GM18505 (cell line): ENCODE results near the gene PMVK.

Experiments used
- ATAC-seq: cut with Tn5 transposase; IDR thresholded peaks from one replicate; pipeline ENCODE4 v1.9.1; 2021; ENCODE audit not compliant: unreplicated experiment
- POLR2A ChIP-seq: IDR thresholded peaks from 4 replicates; pipeline ENCODE4 v1.6.1; 2011; ENCODE audit warnings: borderline replicate concordance; ENCODE audit not compliant: insufficient read depth, insufficient read length; ENCODE audit errors: extremely low read depth

The PMVK gene

DNA sequence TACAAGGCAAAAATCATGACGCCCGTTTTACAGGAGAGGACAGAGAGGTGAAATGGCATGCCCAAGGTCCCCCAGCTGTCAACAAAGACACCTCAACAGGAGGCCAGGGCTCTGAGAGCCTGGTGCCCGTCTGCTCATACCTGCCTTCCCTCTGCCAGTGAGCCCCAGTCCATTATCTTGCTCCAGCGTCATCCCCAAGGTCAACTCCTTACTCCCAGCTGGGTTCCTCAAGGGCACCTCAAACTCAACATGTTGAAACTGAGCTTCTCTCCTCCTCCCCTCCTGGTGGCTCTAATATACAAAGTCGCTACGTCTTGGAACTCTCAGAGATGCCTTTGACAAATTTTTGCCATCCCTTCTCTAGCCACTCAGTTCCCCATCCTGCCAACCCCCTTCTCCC lies 16.1 kb upstream of the PMVK start:
- TF ChIP-seq POLR2A, result no peak
- ATAC-seq, result no peak

DNA sequence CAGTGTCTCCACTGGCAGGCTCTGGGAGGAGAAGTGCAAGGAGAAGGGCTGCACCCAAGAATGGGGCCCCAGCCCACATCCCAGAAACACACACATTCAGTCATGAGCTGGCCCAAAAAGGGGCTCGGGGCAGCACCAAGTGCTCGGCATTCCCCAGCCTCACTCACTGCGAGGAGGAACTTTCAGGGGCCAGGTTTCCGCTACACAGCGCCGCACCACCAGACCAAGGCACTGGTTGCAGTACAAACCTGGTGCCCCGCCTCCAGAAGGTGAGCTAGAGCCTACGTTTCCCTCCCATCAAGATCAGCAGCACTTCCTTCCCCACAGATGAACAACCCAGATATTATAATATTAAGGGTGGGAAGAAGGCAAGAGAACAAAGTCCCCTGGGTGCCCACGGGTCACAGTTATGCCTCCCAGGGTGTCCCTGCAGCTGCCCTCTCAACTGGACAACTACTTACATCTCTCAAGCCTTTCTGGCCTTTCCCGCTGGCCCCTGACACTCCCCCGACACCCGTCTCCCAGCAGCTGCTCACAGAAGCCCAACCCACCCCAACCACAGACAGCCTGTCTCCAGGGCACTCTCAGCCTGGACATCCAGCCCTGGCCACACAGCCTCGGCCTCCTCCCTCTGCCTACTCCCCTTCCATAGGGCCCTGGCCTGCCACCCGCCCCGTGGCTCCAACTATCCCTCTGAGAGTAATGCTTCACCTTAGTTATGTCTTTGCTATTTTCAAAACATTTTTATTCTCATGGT lies 15.6 kb upstream of the PMVK start:
- no peak for ATAC-seq
- no peak for TF ChIP-seq POLR2A

DNA sequence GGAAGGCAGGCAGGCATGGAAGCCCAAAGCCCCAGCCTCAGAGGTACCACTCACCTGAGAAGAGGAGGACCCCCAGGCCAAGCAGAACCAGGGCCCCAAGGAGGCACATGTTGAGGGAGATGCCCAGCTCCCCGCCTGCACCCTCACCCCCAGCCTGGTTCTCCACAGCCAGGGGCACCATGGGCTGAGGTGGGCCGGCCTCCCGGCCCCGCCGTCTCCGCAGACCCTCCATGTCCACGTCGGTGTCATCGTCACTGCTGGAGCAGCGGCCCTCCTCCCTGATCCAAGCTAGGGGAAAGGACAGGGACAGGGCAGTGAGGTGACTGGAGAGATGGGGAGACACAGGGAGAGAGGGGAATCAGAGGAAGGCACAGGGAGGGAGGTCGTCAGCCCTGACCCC lies 11.6 kb upstream of the PMVK start:
- ATAC-seq, result no peak
- TF ChIP-seq POLR2A, result peak; percentile 5

DNA sequence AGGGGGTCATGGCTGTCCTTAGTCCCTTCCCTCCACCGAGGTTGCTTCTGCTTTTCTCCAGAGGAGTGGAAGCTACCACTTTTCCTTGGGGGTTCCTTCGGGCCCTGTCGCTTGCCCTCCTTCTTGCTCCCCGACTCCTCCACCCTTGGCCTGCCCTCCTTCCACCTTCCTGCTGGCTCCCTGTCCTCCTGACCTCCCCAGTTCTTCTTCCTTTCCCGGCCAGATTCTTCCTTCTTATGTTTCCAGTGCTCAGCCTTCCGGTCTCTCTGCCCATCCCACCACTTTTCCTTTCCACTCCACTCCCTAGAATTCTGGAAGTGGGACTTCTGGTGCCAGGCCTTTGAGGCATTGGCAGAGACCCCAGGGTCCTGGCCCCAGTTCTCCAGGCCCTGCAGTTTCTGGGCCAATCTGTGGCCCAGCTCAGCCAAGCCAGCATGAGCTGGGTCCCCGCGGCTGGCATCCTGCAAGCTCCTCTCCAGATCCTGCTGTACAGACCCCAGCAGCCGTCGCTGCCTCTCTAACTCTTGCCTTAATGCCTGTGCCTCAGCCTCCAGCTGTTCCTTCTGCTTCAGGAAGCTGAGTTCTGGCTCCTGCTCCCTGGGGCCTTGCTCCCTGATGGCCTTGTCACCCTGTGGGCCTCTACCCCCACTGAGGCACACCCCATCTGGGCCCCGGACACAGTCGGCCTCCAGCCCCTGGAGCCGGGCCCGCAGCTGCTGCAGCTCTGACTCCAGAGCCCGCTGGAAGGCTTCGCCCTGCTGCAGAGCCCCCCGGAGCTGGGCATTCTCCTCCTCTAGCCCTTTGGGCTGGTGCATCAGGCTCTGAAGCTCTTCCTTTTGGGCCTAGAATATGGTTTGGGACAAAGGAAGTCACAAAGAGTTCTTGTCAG lies 9.7 kb upstream of the PMVK start:
- TF ChIP-seq POLR2A, result no peak
- ATAC-seq, result no peak

DNA sequence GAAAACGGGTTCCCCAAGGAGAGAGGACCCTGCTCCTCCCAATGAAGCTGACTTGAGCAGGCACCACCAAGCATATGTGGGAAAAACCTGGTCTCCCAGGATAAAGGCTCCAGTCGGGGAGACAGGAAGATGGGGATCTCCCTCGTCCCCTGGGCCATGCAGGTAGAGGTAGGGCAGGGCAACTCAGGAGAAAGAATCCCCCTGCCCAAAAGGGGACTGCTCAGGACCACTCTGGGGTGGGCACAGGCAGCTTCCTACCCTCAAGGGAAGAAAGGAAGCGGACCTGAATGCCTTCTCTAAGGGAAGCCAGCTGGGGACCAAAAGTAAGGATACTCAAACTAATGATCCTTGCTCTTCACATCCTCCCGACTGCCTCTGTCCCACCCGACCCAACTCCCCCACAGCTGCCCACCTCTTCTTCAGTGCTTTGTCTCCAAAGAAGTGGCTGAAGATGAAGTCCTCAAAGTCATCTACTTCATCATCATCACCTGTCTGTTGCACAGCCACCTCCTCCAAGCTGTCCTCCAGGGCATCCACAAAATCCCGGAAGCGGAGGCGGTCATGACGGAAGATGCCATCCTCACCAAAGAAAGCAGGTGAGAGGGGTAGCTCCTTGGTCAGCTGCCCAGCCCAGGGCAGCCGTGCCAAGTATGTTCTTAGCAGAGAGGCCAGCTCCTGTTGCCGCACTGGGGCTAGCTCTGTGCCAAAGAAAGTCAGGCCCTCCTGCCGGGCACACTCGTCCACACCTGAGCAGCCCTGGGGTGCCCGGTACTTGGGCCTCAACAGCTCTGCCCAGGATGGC lies 8.8 kb upstream of the PMVK start:
- no peak for ATAC-seq
- no peak for TF ChIP-seq POLR2A

DNA sequence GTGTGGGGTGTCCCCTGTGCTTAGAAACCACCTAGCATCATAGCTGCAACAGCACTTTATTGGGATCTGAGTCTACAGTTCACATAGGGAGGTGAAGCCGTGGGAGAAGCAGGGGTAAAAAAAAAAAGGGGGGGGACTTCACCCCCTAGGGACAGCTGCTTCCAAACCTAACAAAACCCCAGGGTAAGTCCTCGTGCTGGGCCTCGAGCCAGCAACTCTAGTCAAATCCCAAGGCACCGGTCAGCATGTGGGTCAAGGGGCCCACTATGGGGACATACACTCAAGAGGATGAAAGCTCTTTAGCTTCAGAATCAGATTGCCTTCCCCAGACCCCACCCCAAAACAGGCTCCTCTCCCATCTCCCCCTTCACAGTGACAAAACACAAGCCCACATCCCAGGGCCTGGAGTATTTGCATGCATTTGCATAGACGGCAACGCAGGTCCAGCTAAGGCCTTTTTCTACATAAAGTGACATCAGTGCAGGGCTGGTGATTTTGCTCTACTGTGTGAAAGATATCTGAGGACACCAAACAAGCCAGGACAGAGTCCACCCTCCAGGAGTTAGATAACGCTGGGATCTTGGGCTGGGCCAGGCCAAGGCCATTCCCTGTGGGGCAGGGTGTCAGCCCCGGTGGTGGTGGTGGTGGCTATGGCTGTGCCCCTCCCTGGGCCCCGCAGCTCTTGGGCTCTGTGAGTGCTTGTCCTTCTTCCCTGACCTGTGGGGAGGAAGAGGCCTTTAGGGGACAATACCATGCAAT lies 8.1 kb upstream of the PMVK start:
- ATAC-seq, result no peak
- TF ChIP-seq POLR2A, result no peak

DNA sequence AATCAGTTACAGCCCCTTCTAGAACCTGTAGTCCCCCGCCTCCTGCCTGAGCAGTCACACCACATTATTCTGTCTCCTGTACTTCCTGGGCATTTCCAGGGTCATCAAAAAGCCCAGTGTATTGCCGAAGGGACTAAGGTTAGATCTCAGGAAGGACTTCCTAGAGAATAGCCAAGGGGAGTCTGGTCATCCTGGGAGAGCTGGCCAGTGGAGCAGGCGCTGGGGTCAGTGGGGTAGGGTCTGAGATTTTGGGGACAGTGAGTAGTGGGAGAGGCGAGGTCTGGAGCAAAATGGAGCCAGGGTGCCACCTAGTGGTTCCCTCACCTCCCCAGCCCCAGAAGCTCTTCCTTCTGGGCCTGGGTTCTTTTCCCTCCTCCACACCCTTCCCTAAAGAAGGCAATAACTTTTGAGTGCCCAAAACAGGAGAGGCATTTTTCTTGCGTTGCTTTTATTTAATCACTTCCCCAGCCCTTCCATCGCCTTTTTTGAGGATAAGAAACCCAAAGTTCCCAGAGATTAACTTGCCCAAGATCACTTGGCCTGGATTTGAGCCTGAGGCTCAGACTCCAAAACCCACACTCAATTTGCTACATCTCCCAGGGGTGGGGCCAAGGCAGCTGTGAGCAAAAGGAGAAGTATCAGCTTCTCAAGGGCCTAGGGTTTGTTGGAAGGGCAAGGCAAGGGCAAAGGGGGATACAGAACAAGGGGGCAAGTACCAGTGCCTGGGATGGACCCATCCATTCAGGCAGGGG lies 7.3 kb upstream of the PMVK start:
- TF ChIP-seq POLR2A, result no peak
- ATAC-seq, result no peak

DNA sequence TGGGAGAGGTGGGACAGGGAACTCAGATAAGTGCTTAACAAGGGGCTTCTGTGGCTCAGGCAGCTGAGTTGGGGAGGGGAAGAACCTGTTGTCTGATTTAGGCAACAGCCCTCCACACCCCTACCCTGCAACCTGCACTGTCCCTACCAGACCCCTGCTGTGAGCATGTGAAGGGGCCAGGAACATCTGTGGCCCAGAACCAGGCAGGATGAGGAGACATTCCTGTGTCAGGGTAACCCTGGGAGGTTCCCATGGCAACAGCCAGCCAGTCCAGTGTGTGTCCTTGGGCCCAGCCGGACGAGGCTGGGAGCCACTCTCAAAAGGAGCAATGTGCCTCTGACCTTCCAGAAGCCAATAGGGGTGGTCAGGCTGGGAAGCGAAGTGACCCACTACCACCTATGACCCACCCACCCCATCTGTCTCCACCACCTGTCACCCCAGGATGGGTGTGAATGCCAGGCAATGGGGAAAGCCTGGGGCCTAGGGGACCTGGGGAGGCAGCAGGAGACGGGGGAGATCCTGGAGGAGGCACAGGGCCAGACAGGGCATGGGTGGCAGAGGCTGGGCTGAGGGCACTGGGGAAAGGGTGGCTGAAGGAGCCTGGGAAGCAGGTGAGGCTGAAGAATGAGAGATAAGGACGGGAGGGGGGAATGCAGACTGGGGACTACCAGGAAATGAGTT lies 5.0 kb upstream of the PMVK start:
- no peak for TF ChIP-seq POLR2A
- ATAC-seq, result no peak

DNA sequence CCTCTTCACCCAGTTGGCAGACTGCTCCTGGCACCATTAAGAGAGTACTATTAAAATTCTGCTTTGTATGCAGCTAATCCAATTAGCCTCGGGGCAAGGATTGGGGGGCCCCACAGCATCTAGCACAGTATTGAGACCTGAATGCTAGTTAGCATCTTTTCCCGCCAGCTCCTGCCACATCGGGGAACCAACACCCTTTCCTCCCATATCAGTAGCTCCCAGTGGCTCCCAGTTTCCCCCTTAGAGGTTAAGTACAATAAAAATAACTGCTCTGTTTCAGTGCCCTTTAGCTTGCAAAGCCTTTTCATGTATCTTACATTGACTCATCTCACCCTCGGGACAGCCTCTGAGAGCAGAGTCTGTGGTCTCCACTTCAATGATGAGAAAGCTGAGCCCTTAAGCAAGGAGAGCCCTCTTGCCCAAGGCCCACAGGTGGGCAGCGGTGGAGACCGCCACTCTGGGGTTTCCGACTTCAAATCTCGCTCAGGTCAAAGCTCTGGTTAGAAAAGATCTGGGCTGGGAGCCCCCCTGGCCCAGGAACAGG lies 4.2 kb upstream of the PMVK start:
- no peak for ATAC-seq
- no peak for TF ChIP-seq POLR2A

DNA sequence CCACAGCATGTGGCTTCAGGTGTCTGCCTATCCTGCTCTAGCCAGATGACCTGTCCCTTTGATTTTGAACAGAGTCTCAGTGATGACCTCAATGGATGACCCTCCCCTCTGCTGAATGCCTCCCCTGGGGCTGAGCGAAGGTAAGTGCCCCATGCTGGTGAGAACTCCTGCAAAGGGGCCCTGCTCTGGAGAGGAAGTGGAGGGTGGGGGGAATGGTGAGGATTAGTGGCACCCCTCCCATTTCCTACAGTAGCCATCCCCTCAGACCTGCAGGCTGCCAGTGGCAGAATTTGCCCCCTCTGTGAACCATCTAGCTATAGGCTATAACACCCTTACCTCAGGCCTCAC lies 3.7 kb upstream of the PMVK start:
- ATAC-seq, result no peak
- peak; percentile 30 for TF ChIP-seq POLR2A

DNA sequence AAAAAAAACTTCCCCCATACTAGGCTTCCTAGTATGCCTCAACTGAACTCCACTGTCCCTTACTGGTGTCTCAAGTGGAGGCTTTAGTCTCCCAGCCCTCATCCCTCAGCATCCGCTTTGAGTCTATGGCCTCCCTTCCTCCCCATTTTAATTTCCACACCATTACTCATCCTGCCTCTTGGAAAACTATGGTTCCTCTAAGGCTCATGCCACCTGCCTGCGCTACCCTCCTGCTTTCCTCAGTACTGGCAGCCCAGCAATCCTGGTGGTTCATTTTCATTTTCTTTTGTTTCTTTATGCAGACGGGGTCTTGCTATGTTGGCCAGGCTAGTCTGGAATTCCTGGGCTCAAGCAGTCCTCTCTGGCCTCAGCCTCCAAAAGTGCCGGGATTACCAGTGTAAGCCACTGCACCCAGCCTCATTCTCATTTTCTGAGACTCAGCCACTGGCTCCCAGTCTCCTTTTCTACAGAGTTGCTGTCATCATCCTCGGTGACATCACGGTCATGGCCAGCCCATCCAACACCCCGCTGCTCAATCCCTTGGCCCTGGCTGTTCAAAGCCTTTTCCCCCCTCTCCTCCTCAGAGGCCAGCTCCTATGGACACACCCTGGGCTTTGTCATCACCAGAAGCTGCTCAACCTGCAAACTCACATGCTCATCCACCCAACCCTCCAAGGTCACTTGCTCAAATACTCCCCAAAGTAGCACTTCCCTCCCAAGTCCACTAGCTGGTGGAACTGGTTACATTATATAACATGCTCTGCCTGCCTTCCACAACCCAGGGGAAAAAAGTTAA lies 2.3 kb upstream of the PMVK start:
- no peak for ATAC-seq
- TF ChIP-seq POLR2A, result no peak
